ENCODE measurements around the gene NOL7.

The NOL7 gene

GRCh38 chr6:13614926-13615791 is at the start of gene NOL7:
Gene NOL7 (plus strand): TSS chr6:13615335. CDS start chr6:13615359, 24 bp downstream.
- peak; percentile 98 for DNase-seq

DNA sequence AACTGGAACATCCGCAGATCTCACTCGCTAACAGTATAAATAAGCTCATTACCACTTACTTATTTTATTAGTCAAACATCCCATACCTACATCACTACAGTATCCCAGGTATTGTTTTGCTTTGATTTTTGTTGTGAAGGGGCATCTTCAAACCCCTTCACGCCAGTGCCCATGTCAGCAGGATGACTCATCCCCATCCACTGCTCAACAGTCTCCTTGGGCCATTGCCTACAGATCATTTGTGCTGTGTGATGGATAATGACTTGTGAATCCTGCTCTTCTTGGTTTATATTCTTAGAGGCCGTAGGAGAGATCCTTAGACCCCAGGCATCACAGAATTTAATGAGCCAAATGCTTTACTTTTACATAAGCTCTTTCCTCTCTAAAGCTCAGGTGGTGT is 49.2 kb upstream of the NOL7 start:
- DNase-seq: no peak

DNA sequence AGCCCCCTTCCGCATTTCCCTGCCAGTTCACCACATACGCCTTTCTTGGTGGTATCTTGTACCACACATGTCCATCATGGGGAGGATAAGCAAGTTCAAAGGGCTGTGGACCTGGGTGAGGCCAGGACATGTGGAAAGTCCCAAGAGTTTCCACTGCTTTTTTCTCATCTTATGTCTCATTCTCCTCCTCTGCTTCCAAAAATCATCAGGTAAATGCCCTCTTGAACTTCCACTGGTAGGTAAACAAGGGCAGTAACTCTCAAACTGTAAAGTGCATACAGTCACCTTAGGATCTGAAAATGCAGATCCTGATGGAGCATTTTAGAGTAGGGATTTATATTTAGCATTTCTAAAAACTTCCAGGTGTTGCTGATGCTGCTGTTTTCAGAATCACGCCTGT is 48.6 kb upstream of the NOL7 start:
- DNase-seq: no peak

GRCh38 chr6:13568970-13569369 is 46.2 kb upstream of the NOL7 start:
- no peak for DNase-seq

DNA sequence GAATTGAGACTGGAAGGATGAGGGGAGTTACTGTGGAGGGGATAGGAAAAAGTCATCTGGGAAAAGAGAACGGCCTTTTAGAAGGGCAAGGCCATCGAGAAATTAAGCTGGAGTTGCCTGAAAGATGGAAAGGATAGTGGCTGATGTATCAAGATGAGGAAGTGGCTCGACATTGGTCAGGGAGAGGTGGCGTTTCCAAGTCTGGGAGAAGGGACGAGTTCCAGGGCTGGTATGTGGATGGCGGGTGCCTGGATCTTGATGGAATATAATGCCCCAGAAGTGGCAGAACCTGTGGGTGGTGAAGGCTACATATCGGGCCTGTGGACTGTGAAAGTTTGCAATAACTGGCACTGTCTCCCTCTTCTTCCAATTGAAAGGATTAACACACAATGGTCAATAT is 42.9 kb upstream of the NOL7 start:
- DNase-seq: no peak

DNA sequence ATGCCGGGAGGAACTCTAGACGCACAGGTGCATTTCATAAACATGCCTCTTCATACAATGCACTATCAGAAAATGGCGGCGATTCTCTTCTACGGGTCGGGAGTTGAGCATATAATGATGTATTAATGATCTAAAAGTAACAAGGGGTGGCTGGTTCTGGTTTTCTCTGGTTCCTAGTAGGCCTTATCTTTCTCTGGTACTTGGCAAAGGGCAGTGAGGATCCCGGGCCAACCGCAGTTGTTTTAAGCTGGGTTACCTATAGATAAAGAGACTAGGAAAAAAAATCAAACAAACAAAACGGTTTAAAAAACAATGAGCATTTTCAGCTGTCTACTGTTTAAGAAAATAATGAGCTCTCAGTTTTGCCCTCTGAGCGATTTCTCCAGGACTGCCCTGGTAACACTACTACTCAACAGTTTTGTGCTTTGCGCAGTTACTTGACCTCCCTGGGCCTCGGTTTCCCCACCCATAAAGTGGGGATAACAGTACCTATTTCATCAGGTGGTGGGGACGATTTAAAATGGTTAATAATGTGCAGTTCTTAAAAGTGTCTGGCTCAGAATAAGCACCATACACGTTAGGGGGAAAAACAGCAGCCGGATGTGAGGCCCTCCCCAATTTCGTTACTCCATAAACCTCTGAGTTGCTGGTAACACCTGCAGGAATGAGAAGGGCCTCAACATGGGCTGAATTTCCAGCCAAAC is 42.0 kb upstream of the NOL7 start:
- DNase-seq: no peak

- peak; percentile 2 to 33 for DNase-seq
Observed at GRCh38 chr6:13573669-13574110, 41.4 kb upstream of the NOL7 start.

DNA sequence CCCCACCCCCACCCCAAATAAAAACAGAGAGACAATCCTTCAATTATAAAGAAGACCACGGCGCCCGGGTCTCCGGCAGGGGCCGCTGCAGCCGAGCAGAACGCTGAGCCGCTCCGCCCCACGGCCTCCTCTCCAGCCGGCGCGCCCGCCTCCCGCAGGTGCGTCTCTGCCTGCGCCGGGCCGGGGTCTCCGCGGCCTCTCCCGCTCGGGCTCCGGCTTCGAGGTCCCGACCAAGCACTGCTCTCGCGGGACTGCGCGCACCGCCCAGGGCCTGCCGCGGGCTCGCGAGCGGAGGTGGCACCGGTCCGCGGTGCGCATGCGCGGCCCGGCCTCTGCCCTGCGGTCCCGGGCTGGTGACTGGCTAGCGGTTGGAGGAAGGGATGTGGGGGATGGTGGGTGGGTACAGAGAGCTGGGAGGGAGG is 41.0 kb upstream of the NOL7 start:
- DNase-seq: peak; percentile 95 to 96

DNA sequence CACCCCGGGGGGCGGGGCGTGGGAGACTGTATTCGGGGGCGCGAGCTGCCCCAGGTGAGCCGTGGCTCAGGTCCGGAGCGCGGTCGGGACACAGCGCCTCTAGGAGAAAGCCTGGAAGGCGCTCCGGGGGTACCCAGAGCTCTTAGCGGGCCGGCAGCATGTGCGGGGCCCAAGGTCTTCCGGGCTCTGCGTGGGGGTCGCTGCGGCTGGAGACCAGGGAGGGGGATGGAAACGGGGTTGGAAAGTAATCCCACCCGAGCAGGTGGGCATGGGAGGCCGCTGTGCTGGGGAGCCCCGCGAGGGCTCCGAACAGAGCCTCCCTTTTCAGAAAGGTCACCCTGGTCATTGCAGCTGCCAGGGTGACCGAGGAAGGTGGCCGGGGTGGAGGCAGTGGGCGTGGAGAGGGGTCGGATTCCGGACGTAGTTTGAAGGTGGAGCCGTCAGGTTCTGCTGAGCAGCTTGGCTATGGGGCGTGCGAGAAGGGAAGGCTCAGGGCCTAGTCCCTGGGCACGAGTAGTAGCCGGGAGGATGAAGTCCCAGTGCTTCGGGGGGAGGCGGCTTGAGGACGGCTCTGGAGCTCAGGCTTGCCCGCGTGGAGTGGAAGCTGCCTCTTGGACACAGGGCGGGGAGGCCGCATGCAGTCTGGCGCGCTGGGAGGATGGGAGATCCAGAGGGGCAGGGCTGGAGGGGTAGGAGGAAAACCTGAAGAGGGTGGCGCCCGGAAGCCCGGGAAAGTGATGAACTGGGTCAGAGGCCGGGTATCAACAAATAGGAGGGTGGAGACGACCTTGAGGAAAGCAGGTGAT is 40.4 kb upstream of the NOL7 start, which contains the start of gene SIRT5:
Gene SIRT5 (plus strand): TSS at position 31 of the 806 bp plus-strand sequence. CDS start 9,510 bp downstream, outside the sequence.
- DNase-seq: peak; percentile 91

- no peak for DNase-seq
Observed at GRCh38 chr6:13575377-13575775, 39.8 kb upstream of the NOL7 start.

DNA sequence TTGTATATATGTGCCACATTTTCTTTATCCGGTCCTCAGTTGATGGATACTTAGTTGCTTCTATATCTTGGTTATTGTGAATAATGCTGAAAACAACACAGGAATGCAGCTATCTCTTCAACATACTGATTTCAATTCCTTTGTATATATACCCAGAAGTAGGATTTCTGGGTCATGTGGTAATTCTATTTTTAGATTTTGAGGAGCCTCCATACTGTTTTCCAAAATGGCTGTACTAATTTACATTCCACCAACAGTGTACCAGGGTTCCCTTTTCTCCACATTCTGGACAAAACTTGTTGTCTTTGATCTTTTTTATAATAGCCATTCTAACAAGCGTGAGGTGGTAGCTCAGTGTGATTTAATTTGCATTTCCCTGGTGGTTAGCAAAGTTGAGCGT is 39.1 kb upstream of the NOL7 start:
- no peak for DNase-seq

DNA sequence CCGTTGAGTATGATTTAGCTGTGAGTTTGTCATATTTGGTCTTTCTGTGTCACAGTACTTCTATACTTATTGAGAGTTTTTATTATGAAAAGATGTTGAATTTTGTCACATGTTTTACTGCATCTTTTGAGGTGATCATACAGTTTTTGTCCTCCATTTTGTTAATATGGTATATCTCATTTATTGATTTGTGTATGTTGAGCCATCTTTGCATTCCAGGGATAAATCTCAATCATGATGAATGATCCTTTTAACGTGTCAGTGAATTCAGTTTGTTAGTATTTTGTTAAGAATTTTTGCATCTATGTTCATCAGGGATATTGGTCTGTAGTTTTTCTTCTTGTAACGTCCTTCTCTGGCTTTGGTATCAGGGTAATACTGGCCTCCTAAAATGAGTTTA is 37.2 kb upstream of the NOL7 start:
- DNase-seq: no peak

DNA sequence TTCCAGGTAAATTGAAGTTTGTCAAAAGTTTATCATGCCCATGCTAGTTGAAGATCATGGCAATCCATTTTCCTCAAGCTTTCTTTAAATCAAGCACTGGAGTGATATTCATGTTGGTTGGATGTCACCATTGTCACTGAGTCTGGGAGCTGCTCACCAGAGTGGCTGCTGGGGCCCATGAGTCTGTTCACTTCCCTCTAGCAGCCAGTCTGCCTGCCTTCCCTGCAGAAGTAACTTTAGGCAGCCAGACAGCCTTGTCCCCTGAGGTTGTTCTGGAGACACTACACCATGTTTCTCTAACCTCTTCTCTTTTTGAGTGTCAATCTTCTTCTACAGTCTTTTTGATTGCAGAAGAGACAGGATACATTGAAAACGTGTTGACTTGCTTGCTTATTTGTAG is 35.2 kb upstream of the NOL7 start:
- DNase-seq: no peak

DNA sequence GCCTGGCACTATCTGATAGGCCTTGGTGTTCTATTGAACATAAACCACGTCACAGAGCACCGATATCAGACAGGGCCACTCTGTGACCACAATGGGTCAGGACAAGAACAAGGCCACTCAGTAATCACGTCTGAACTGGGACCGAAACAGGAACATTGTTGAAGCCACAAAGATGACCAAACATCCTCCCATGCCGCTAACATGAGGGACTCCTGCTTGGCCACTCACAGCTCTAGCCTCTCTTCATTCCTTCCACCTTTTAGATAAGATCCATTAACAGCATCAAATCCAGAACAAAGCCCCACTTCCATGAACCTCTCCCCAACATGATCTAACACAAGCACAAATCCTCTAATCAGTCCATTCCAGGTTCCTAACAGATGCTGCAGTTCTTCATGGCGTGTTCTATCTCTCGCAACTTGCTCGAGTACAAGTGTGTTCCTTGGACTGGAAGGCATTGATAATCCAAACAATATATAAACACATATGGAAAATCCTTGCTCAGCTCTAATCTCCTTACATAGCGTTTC is 33.4 kb upstream of the NOL7 start:
- DNase-seq: no peak

DNA sequence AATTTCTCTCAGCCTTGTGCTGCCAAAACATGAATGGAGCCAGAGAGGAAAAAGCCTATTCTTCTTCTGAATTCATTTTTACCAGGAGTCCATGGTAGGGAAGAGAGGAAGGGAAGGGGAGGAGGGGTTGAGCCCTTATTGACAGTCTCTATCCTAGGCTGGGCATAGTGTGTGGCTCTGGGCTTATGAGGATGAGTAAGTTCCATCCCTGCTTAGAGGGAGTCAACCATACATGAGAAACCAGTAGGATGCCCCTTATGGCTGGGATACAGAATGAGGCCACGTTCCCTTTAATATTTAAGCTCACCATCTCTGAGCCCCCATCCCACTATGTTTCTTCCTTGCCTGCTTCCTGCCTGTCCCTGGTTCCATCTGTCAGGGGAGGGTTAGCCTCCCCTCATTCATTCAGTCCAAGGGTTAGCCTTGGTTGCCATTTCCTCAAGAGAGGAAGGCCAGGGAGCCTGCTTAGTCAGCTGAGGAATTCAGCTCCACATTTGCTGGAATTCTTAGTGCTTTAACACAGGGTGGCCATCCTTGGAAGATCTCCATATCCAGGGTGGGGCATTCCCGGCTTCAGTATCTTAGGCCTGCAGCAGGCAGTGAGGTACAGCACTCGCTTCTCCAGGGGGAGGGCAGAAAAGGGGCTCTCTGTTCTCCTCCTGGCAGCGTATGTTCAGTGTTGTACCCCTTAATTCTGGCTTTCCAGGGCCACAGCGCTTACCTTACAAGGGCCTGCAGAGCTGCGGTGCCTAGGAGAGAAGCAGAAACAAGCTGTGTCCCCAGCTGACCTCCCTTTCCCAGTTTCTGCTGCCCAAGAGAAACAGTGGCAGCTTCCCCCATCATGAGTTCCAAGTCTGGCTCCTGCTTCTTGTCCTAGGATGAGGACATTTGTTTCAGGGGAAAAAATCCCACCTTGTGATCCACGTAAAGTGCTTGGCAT is 28.3 kb upstream of the NOL7 start:
- DNase-seq: no peak

DNA sequence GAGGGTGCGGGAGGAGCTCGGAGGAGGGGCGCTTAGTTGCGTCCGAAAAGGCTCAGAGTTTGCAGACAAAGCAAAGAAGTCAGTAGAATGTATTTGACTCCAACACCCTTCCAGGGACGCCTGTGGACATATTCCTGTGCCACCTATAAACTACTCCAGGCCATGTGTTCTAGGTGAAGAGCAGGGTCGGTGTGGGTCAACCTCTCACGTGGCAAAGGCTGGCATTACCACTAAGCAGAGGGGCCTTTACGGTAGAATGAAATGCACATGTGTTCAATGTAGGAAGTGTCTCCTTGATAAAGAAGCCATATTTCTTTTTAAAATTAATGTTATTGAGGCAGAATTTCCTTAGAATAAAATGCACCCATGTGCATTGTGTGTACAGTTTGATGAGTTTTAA is 25.3 kb upstream of the NOL7 start:
- DNase-seq: no peak

- no peak for DNase-seq
Observed at GRCh38 chr6:13590574-13591153, 24.5 kb upstream of the NOL7 start.

- DNase-seq: no peak
Observed at GRCh38 chr6:13591205-13591921, 23.8 kb upstream of the NOL7 start.

- DNase-seq: no peak
Observed at GRCh38 chr6:13593103-13593502, 22.0 kb upstream of the NOL7 start.

- DNase-seq: no peak
Observed at GRCh38 chr6:13593720-13594119, 21.4 kb upstream of the NOL7 start.

DNA sequence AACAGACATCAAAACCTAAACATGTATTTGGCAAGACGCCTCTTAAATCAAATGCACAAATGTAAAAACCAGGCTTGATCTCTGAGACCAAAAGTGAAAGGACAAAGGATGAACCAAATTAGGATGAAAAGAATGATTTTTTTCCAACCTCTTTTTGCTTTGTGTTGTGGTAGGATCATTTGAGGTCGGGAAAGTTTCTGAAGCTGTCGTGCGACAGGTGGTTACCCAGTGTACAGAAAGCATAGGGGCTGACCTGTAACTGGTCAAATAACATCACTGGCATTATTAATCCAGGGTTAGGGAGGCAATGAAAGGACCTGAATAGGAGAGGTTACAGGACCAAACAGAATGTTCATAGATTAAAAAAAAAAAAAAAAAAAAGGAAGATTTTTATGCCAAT is 18.1 kb upstream of the NOL7 start:
- no peak for DNase-seq
